ENCODE data around the gene TMEM163.

GRCh38 chr2:134536296-134536695 is 182.5 kb downstream of the TMEM163 start:
- no peak for TF ChIP-seq CTCF (IDR thresholded peaks at IDR 0.05)
- no peak for TF ChIP-seq EP300 (IDR thresholded peaks at IDR 0.05)
- no peak for TF ChIP-seq POLR2A (IDR thresholded peaks at IDR 0.05)
